WTC11 (cell line): ENCODE data around the gene ZEB2. TPM values are rescaled to one million over a fixed set of nuclear protein-coding genes. Genes with fewer than 3 reads are reported as not detected.

Experiments
- ATAC-seq: fragments of 200-7000 bp; cut with Tn5 transposase; 2 replicates; pipeline ENCODE4 v1.10.0; 2021; ENCODE audit warnings: mild to moderate bottlenecking, moderate library complexity
- CTCF ChIA-PET: fragments of 300-600 bp; sonication (Branson Sonifier 250); formaldehyde crosslinking; loops from one replicate; lab custom pipeline; 2021; ENCODE audit warnings: antibody characterized with exemption; lab: Charles Lee
- POLR2A ChIA-PET: fragments of 350-600 bp; sonication (Branson Sonifier 250); formaldehyde crosslinking; loops from one replicate; lab custom pipeline; 2021; ENCODE audit warnings: antibody characterized with exemption; lab: Charles Lee
- DNase-seq: peaks from one replicate; pipeline ENCODE4 v3.0.0; 2021; ENCODE audit warnings: low spot score
- H3K27ac Mint-ChIP-seq: 2 replicates; pipeline ENCODE4 v1.8.0; 2021; ENCODE audit warnings: mixed read lengths
- H3K27me3 Mint-ChIP-seq: 2 replicates; pipeline ENCODE4 v1.8.0; 2021; ENCODE audit warnings: low read depth, mild to moderate bottlenecking, moderate library complexity, mixed read lengths
- H3K36me3 Mint-ChIP-seq: 2 replicates; pipeline ENCODE4 v1.8.0; 2021; ENCODE audit warnings: mixed read lengths
- H3K4me1 Mint-ChIP-seq: 2 replicates; pipeline ENCODE4 v1.8.0; 2022; ENCODE audit warnings: mixed read lengths
- H3K4me3 Mint-ChIP-seq: 2 replicates; pipeline ENCODE4 v1.8.0; 2021; ENCODE audit warnings: mild to moderate bottlenecking, moderate library complexity, mixed read lengths
- H3K9me3 Mint-ChIP-seq: 2 replicates; pipeline ENCODE4 v1.8.0; 2021; ENCODE audit warnings: mixed read lengths
- ATF1 ChIP-seq: sonication (generic); formaldehyde crosslinking; IDR thresholded peaks from 2 replicates; pipeline ENCODE4 v1.8.1; 2023; ENCODE audit warnings: mild to moderate bottlenecking, moderate library complexity, missing genetic modification reagents
- CDX4 ChIP-seq: fragments of 250-450 bp; sonication (Bioruptor Pico); IDR thresholded peaks from 2 replicates; pipeline ENCODE4 v1.9.0; 2021; ENCODE audit warnings: moderate library complexity, mild to moderate bottlenecking, inconsistent platforms, borderline replicate concordance
- E2F5 ChIP-seq: sonication (generic); formaldehyde crosslinking; IDR thresholded peaks from 2 replicates; pipeline ENCODE4 v1.8.1; 2022; ENCODE audit warnings: mild to moderate bottlenecking, moderate library complexity, missing genetic modification reagents
- ESRRA ChIP-seq: sonication (generic); formaldehyde crosslinking; IDR thresholded peaks from 2 replicates; pipeline ENCODE4 v1.8.1; 2022; ENCODE audit warnings: mild to moderate bottlenecking, missing genetic modification reagents, borderline replicate concordance
- FOXJ3 ChIP-seq: sonication (generic); formaldehyde crosslinking; IDR thresholded peaks from 2 replicates; pipeline ENCODE4 v1.9.0; 2021; ENCODE audit warnings: missing genetic modification reagents, mild to moderate bottlenecking, borderline replicate concordance
- HMGA2 ChIP-seq: fragments of 250-450 bp; sonication (Bioruptor Pico); IDR thresholded peaks from 2 replicates; pipeline ENCODE4 v1.4.0; 2021; ENCODE audit warnings: mild to moderate bottlenecking, moderate library complexity
- IRF1 ChIP-seq: sonication (generic); formaldehyde crosslinking; IDR thresholded peaks from 2 replicates; pipeline ENCODE4 v1.8.0; 2023; ENCODE audit warnings: missing genetic modification reagents
- MXD4 ChIP-seq: fragments of 250-450 bp; sonication (Bioruptor Pico); IDR thresholded peaks from 2 replicates; pipeline ENCODE4 v1.8.0; 2021; ENCODE audit warnings: mild to moderate bottlenecking, moderate library complexity, borderline replicate concordance
- NR1H2 ChIP-seq: sonication (generic); formaldehyde crosslinking; IDR thresholded peaks from 2 replicates; pipeline ENCODE4 v1.9.0; 2021; ENCODE audit warnings: mild to moderate bottlenecking, moderate library complexity, missing genetic modification reagents
- NR2C2 ChIP-seq: sonication (generic); formaldehyde crosslinking; IDR thresholded peaks from 2 replicates; pipeline ENCODE4 v1.8.0; 2022; ENCODE audit warnings: mild to moderate bottlenecking, missing genetic modification reagents
- PREB ChIP-seq: sonication (generic); formaldehyde crosslinking; IDR thresholded peaks from 2 replicates; pipeline ENCODE4 v1.8.1; 2022; ENCODE audit warnings: mild to moderate bottlenecking, missing genetic modification reagents, moderate library complexity, borderline replicate concordance
- SP1 ChIP-seq: sonication (generic); formaldehyde crosslinking; conservative IDR thresholded peaks from 2 replicates; pipeline ENCODE4 v1.8.1; 2022; ENCODE audit warnings: missing genetic modification reagents
- USF2 ChIP-seq: sonication (generic); formaldehyde crosslinking; IDR thresholded peaks from 2 replicates; pipeline ENCODE4 v1.8.1; 2023; ENCODE audit warnings: mild to moderate bottlenecking, missing genetic modification reagents, moderate library complexity
- ZNF121 ChIP-seq: sonication (generic); formaldehyde crosslinking; IDR thresholded peaks from 2 replicates; pipeline ENCODE4 v1.8.0; 2023; ENCODE audit warnings: missing genetic modification reagents
- ZNF138 ChIP-seq: sonication (generic); formaldehyde crosslinking; conservative IDR thresholded peaks from 2 replicates; pipeline ENCODE4 v1.8.1; 2022; ENCODE audit warnings: mild to moderate bottlenecking, moderate library complexity, missing genetic modification reagents
- ZNF263 ChIP-seq: sonication (generic); formaldehyde crosslinking; IDR thresholded peaks from 2 replicates; pipeline ENCODE4 v1.8.1; 2022; ENCODE audit warnings: low read depth, mild to moderate bottlenecking, moderate library complexity, missing genetic modification reagents
- ZNF317 ChIP-seq: sonication (generic); formaldehyde crosslinking; IDR thresholded peaks from 2 replicates; pipeline ENCODE4 v1.8.1; 2023; ENCODE audit warnings: low read depth, mild to moderate bottlenecking, moderate library complexity, missing genetic modification reagents, borderline replicate concordance
- ZNF416 ChIP-seq: fragments of 250-450 bp; sonication (Bioruptor Pico); IDR thresholded peaks from 2 replicates; pipeline ENCODE4 v1.9.0; 2021; ENCODE audit warnings: mild to moderate bottlenecking, inconsistent platforms
- ZSCAN18 ChIP-seq: fragments of 250-450 bp; sonication (Bioruptor Pico); IDR thresholded peaks from 2 replicates; pipeline ENCODE4 v2.1.2; 2022; ENCODE audit warnings: mild to moderate bottlenecking, moderate library complexity
- total RNA-seq: library from RNA; stranded (reverse); gene quantifications from 3 replicates; pipeline ENCODE4 v1.2.3, GENCODE V29; 2021

Gene ZEB2
- total RNA-seq, 1 experiment from 2014 or later = 0.42 TPM

GRCh38 chr2:144514616-144515091, 5.3 kb downstream of the ZEB2 start:
- ATAC-seq = no peak
- peak overlapping the region; percentile 64 for H3K4me3 Mint-ChIP-seq
- no peaks in the 10 kb centered on the region for H3K9me3 Mint-ChIP-seq
- H3K4me1 Mint-ChIP-seq = peaks cover 59% of the 10 kb centered on the region
- no peaks in the 10 kb centered on the region for H3K36me3 Mint-ChIP-seq
- no peak for DNase-seq
- ChIA-PET POLR2A (no interaction called here), CTCF (no interaction called here)
- no peak overlapping the region for H3K27ac Mint-ChIP-seq
- no peak for TF ChIP-seq E2F5 (CRISPR knock-in tag)
- TF ChIP-seq ZNF121 = 0 out of 2 replicates have a peak, but pooled peaks have one; percentile 32
- TF ChIP-seq, all 79 proteins: peak for 1
- H3K27me3 Mint-ChIP-seq = peaks cover 61% of the 10 kb centered on the region

GRCh38 chr2:144513388-144514101, 6.4 kb downstream of the ZEB2 start:
- peaks cover 70% of the 10 kb centered on the region for H3K4me1 Mint-ChIP-seq
- H3K36me3 Mint-ChIP-seq = no peaks in the 10 kb centered on the region
- ChIA-PET CTCF (interaction anchor here (0.6 to 1.0 kb wide), 2 partner anchors 51 to 64 kb away, joined by 3 to 4 read pairs; no protein-coding TSS in a partner anchor), POLR2A (no interaction called here)
- DNase-seq (no peak), ATAC-seq (no peak)
- no peaks in the 10 kb centered on the region for H3K9me3 Mint-ChIP-seq
- H3K27ac Mint-ChIP-seq = no peak overlapping the region
- peak overlapping the region; percentile 64 for H3K4me3 Mint-ChIP-seq
- H3K27me3 Mint-ChIP-seq = peaks cover 72% of the 10 kb centered on the region
- TF ChIP-seq IRF1 (CRISPR knock-in tag) (no peak), ZSCAN18 (CRISPR knock-in tag) (no peak), FOXJ3 (CRISPR knock-in tag) (no peak), PREB (CRISPR knock-in tag) (no peak), ZNF416 (CRISPR knock-in tag) (no peak), NR2C2 (no peak), CDX4 (no peak), SP1 (no peak)

GRCh38 chr2:144512891-144513351, 7.0 kb downstream of the ZEB2 start:
- peak overlapping the region; percentile 64 for H3K4me3 Mint-ChIP-seq
- POLR2A ChIA-PET = no interaction called here
- H3K27ac Mint-ChIP-seq = no peak overlapping the region
- ATAC-seq = no peak
- peaks cover 78% of the 10 kb centered on the region for H3K27me3 Mint-ChIP-seq
- CTCF ChIA-PET = interaction anchor here (1.0 kb wide), 1 partner anchor 64 kb away, joined by 4 read pairs; no protein-coding TSS in a partner anchor
- DNase-seq = no peak
- H3K36me3 Mint-ChIP-seq = no peaks in the 10 kb centered on the region
- peaks cover 76% of the 10 kb centered on the region for H3K4me1 Mint-ChIP-seq
- no peaks in the 10 kb centered on the region for H3K9me3 Mint-ChIP-seq
- TF ChIP-seq ZNF138 (CRISPR knock-in tag) (no peak), ZNF317 (CRISPR knock-in tag) (no peak), ZSCAN18 (CRISPR knock-in tag) (no peak), NR1H2 (CRISPR knock-in tag) (no peak), ESRRA (CRISPR knock-in tag) (no peak), ZNF263 (CRISPR knock-in tag) (no peak), ATF1 (CRISPR knock-in tag) (no peak), USF2 (no peak), MXD4 (CRISPR knock-in tag) (no peak), HMGA2 (CRISPR knock-in tag) (no peak)
